NCI-H526 treated with DMSO at 0.1 percent for 48 hours (cell line): ENCODE measurements around the gene SNX25.
"Not testable (repeated sequence)": the region's sequence is repeated elsewhere in the genome, so short reads cannot be mapped to it uniquely, and the experiment has no call there.

Source experiments
- DNase-seq: peaks from one replicate; lab custom pipeline; 2025; lab: John Stamatoyannopoulos, UW

The SNX25 gene

DNA sequence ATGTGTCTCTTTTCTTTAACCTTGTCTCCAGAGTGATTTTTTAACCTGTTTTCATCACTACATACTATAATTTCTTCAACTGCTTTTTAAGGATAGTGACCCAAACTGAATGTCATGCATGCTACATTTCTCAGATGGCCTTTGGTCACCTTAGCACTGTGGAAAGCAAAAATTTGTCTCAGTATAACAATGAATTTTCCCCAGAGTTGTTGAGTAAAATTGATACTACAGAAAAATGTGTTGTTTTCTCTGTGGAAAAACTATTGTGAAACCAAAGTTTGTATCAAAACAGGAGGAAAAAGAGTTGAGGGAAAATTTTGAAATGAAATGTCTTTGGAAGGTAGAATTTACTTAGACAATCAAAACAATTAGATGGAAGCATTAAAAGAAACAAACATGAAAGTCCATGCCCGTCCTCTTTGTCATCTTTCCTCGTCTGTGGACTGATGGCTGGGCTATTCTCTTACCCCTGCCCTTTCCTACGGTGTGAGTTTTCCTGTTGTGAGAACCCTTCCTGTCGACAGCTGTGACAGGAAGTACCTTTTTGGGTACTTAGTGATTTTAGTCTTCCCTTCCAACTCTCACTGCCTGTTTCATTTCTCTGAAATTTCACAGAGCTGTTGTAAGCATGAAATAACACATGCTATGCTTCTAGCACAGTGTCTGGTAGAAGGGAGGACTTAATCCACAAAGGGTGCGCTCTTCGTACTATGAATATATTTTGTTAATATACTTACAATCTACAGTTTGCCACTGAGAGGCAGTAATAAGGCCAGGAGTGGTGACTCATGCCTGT, 135.5 kb downstream of the SNX25 start:
- DNase-seq = no peak

DNA sequence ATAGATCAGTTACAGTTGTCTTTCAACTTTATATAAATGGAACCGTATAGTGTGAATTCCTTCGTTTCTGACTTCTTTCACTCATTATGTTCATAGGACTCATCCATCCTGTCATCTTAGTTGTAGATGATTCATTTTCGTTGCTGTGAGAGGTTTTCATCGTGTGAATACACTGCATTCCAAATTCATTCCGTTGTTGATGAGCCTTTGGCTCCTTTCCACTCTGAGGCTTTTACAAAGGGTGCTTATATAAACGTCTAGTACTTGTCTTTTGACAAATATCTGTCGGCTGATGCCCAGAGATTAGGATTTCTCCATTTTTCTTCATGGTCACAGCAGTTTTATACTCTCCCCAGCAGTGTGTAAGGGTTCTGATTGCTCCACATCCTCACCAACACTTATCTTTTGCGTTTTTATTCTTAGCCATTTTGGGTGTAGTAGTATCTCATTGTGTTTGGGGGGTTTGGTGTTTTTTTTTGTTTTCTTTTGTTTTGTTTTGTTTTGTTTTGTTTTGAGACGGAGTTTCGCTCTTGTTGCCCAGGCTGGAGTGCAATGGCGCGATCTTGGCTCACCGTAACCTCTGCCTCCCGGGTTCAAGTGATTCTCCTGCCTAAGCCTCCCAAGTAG, 137.7 kb downstream of the SNX25 start:
- no peak for DNase-seq

DNA sequence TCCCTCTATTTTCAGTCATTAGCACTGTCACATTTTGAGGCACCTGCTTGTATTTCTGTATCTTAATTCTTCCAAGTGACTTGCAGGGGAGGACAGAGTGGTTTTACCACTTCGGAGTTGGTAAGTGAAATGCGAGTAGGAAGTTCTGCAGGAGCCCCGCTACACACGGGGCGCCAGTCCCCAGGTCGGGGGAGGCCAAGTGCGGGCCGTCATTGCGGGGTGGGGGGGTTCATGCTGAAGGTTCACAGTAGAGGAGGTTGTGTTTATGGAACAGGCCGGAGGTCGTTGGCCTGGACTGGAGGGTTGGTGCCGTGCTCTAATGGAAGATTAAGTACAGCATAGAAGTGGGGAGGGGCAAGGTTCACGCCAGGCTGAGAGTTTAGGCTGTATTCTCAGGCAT, 142.3 kb downstream of the SNX25 start:
- no peak for DNase-seq

DNA sequence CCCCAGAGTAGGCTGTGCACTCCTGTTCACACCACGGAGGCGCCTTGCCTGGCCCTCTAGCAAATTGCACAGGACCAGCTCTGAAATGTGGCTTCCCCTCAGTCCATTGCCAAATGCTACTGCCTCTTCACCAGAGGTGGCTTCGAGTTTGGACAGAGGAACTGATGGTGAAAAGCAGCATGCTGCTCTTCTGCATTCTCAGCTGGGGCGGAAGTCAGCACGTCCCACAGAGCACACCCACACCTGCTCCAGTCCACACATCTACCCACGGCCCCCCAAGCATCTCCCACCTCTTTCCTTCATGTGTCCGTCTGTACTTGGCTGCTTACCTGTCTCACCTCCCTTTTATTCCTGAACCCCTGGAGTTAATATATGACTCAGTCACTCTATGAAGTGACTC, 142.8 kb downstream of the SNX25 start:
- DNase-seq = no peak

DNA sequence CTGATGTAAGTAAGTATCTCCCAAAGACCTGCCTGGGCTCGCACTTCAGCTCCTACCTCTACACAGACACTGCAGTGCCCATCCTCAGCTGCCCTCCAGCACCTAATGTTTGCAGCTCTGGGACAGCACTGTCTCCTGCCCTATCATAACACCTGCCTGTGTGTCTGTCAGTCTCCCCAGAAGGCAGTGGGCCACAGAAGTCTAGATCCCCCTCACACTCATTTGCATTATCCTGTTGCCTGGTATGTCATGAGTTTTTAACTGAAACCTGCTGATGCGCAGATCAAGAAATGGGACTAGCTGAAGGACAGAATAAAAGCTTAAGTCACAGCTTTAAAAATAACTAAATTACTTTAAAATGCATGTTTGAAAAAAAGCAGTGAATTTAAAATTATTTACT, 143.3 kb downstream of the SNX25 start:
- DNase-seq = no peak

DNA sequence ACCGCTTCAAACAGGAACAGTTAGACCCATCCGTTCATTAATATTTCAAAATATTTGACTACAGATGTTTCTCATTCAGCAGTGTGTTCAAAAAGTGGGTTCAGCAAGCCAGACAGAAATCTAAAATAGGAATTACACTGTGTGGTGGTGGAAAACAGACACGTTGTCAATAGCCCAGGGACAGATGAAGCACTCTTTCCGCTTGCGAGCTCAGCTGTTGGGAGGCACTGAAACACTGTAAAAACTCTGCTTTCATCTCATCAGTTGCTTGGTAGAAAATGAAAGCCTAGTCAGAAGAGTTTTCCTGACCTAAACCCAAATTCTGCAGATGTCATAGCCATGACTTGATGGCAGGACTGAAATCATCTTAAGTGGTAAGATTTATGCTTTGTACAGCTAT, 147.8 kb downstream of the SNX25 start:
- no peak for DNase-seq

DNA sequence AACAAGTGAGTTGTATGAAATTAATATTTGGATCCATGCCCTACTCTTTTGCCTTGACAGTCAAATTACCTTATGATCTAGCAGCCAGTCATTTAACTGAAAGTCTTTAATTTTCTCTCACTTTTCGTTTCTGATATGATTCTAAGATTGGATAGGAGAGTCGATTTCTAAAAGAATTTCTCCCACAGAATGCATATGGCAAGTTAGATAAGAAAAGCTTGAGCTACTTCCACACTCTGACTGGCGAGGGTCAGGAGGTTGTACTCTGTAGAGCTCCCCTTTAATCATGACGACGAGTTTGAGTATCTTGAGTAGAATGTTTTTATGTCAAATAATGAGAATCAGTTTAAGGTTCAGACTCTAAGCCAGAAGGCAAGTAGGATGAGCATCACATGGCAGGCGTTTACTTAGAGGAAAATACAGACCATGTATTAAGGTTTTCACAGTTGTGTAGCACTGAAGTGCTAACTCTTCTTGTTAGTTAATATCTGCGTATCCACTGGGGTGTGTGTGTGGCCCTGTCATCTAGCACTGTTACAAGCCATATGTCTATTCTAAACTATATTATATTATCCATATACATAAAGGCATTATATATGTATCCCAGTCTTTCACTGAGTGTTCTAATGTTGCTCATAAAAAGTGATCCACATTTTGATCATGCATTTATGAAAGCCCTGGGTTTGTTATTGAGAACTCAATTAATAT, 148.5 kb downstream of the SNX25 start:
- DNase-seq = no peak

DNA sequence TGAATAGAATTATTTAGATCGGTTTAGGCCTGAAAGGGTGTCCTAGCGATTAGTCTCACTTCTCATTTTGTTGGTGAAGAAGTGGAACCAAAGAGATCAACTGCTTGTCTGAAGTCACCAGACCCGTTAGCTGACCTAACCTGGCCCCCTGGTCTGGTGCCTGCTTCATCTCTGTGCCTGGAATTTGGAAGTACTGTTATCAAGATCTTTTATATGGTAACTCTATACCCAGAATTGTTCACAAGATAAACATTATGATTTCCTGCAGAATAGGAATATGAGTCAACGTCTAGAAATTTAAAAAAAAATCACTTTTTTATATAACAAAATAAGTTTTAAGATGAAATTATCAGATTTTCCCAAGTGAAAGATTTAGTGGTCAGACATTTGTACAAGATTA, 149.1 kb downstream of the SNX25 start:
- DNase-seq = no peak

DNA sequence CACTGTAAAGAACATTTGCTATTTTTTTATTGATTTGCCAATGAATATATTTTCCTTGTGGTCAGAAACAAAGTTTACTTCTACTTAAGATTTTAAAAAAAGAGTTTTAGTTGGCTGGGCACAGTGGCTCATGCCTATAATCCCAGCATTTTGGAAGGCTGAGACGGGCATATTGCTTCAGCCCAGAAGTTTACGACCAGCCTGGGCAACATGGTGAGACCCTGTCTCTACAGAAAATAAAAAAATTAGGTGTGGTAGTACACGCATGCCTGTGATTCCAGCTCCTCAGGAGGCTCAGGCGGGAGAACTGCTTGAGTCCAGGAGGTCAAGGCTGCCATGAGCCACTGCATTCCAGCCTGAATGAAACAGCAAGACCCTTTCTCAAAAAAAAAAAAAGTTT, 149.6 kb downstream of the SNX25 start:
- no peak for DNase-seq

DNA sequence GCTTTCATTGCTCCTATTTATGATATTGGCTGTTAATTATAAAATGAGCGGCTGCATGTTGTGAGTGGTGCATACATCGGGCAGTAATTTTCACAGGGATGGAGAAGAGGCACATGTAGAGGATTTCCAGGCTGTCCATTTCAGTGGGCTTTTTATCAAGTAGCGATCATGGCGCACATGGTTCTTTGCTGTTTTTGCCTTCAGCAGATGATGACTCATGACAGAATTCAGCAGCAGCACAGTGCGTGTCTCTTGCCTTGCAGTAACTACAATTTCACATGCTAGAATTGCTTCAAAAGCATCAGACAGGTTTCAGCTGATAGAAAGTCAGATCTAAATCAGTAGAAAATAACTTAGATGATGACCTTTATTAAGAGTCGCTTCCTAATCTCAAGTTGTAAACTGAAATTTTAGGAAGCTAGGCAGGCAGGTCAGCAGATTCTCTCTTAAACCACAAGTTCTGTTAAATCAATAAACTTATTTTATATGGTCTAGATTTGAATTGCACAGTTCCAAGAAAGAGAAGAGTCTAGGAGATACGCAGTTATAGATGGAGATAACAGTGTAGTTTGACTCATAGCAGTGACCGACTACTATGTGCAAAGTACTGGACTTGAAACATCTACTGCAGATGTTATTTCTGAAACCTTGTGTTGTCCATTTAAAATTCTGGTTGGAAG, 150.5 kb downstream of the SNX25 start:
- DNase-seq = no peak

DNA sequence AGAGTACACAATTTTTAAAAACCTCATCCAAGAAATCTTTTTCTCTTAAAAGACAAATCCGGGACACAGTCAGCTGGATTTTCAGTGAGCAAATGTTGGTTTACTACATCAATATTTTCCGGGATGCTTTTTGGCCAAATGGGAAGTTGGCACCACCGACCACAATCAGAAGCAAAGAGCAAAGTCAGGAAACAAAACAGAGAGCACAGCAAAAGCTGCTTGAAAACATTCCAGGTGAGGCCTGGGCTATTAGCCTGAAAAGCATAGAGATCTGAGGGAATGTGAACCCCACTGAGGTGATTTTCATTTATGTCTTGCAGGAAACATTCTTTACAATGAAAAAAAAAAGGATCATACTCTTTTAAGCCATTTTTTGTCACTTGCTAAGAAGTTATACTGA, 152.5 kb downstream of the SNX25 start:
- no peak for DNase-seq

DNA sequence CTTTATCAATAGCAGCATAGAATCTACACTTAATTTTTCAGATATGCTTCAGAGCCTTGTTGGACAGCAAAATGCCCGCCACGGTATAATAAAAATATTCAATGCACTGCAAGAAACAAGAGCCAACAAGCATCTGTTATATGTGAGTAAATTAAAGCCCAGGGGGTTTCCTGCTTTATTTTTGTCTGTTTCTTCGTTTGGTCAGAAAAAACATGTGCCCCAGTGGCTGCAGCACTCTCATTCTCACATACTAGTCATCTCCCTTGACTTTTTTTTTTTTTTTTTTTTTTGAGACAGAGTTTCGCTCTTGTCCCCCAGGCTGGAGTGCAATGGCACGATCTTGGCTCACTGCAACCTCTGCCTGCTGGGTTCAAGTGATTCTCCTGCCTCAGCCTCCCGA, 153.2 kb downstream of the SNX25 start:
- DNase-seq = not testable (repeated sequence)

DNA sequence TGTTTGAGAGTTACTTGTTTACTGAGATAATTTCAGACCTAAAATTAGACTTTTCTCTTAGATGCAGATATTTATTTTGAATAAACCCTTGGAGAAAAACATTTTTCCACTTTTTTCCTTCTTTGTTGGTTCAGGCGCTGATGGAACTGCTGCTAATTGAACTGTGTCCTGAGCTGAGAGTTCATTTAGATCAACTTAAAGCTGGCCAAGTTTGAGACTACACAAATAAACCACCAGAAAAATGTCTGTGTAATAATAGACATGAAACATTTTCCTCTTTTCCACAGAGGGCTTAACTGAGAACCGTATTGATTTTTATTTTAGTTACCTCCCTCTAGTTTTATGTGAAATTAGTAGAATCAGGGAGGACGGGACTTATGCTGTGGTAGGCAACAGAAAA, 153.9 kb downstream of the SNX25 start:
- DNase-seq = no peak

DNA sequence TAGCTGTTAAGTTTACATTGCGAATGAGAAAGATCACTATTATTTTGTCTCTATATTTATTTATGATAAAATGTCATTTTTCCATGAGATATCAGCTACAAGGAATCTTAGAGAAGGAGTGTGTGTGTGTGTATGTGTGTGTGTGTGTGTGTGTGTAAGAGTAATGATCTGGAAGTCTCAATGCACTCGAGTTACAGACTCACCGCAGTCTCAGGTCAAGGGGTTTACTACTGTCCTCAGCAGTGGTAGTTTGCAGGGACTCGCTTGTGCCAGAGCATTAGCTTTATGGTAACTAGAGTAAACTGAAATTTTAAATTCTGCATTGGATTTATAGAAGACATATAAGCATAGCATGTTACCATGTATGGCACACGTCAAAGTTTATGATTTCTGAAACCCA, 155.5 kb downstream of the SNX25 start:
- DNase-seq = no peak

DNA sequence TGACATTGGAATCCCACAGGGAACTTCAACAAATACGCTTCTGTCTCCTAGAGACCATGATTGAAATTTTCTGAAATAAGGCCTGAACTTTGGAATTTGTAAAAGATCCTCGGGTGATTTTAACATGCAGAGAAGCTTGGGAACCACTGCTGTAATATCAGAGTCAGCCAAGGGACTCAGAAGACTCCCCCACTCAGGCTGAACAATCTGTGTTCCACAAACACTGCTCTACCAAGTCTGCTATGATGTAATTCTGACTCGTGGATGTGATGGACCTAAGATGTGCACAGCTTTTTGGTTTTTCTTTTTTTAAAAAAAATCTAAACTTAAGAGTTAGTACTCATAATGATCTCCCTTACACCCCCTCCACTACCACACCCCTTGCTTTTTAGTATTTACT, 160.3 kb downstream of the SNX25 start:
- no peak for DNase-seq

DNA sequence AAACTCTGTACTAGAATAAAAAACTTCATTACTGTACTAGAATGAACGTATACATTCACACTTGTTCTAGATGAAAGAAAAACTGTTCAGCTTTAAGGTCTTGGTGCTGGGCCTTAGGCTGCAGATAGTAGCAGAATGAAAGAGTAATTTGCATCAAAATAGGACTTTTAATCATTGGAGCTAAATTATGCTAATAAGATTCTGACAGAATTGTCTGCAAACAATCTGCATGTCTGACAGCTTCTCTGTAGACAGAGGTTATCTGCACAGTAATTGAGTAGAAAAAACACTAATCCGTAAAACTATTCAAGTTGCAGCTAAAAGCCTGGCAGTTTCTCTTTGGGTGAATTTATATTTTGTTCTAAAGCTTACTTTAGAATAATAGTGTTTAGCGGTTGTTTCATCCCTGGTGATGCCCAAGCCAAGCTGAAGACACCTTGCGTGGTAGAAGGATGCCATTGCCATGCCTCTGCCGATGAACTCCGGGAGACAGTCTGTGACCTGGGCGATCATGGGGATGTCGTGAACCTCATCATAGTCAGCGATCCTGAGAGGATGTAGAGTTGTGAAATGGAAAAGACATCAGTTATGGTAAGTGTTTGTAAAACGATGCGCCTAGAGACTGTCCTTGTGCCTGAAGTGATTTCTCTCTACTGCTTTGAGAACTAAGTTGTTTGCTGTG, 161.0 kb downstream of the SNX25 start:
- no peak for DNase-seq

DNA sequence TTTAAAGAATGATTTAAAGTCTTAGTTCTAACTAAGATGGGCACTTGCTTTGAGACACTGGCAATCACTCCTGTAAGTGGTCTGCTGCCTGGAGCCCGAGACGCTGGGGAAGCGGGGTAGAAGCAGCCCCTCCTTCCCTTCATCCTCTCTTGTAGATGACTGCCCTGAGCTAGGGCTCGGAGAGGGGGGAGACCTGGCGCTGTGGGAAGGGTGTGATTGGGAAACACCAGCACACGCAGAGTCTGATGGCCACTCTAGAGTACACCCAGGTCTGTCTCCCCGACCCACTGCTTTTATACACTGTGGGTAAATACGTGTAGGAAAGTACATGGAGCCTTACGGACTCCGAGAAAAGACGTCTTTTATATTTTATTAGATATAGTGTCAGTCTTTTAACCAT, 162.3 kb downstream of the SNX25 start:
- DNase-seq = no peak

DNA sequence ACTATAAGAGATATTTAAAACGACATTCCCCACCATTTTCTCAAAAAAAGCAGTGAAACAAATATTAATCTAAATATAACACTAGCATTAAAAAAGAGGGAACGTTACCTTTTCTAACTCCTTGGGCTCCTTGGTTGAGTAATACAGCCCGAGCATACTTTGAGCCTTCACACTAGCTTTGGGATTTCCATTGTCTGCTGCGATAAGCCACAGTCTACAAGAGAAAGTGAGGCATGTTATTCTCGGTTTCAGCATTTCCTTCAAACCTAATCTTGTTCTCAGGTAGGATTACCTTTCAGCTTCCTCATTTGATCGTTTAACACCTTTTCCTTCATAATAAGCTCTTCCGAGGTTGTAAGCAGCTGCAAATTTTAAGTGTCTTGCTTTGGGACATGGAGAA, 164.6 kb downstream of the SNX25 start:
- DNase-seq = no peak

DNA sequence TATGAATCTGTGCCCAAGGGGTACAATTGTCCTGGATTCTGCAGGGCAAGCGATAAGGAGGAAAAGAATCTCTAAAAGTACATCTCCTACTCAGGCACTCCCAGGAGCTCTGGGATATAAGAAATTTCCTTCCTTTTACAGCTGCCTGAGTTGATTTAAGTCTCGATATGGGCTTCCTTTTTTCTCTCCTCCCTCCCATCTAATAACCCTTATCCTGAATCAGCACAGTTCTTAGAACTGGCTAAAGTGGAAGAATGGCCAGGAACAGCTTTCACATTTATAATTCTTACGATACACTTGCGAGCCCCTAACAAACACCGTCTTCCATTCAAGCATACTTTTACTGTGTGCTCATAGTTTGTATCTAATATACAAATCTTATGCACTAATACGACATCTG, 165.2 kb downstream of the SNX25 start:
- DNase-seq = no peak

DNA sequence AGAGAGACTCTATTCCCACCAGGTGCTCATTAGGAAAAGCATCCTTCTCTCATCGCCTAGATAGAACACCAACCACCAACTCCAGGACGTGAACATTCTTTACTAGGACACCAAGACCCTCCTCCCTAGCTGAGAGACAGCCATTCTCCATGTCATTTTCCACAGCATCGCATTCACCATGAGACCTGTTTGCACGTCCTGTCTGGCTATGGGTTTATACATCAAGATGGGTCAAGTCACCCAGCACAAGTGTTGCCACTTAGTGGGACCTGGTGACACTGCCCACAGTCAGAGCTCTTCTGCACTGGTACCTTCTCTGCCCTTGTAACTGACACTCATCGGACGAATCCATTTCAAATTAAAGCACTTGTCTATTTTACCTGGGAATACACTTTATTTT, 168.9 kb downstream of the SNX25 start:
- no peak for DNase-seq

DNA sequence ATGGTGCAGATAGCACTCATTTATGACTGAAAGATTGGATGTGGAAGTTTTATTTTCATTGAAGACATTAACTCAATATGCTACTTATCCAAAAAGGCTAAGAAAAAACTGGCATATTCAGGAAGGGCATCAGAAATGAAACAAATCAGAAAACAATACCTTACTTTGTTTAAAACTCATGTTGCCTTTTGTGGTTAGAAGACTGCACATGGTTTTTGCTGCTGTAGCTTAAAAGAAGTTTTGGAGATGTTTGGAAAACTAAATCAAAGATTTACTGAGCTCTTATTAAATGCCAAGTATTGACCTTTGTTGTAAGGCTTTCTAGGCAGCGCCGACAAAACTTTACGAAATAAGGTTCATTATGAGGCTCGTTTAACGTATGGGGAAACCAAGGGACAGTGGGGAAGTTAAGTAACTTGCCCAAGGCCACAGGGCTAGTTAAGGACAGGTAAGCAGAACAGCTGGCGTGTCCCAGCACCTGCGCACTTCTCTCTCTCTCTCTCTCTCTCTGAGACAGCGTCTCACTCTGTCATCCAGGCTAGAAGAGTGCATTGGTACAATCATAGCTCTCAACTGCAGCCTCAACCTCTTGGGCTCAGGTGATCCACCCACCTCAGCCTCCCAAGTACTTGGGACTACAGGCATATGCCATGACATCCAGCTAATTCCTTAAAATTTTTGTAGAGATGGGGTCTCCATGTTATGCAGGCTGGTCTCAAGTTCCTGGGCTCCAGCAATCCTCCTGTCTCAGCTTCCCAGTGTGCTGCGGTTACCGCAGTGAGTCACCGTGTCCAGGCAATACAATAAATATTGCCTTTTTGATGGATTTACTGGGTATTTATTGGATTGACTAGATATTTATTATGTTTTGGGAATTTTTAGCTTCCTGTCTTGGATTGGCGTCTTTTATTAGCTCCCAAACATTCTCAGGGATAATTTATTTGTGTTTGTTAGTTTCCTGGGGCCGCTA, 170.2 kb downstream of the SNX25 start:
- DNase-seq = no peak
